Measurements from ENCODE around the gene ZNF219.

DNA sequence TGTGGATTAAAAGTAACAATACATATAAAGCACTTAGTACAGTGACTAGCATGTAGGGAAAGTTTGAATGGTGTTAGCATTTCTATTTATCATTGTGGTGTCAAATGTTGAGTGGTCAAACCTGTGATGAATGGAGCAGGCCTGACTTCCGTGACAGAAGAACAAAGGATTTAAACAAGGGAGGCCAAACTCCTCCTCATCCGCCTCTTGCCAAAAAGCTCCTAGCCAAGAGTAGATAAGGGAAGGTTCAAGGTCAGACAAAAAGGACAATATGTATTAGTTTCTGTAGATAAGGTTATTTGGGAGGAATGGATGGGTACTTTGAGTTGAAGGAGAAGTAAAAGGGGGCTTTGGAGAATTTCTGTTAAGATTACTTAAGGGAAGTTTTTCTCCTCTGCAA, 49.8 kb downstream of the ZNF219 start:
- TF ChIP-seq POLR2AphosphoS5 (IDR thresholded peaks at IDR 0.05; ENCODE audit: low read depth, low read length) = no peak
- TF ChIP-seq POLR2A (IDR thresholded peaks at IDR 0.05; ENCODE audit: low read depth, low read length) = no peak
- no peak for TF ChIP-seq TAF1 (IDR thresholded peaks at IDR 0.05; ENCODE audit: low read depth, low read length)
- TF ChIP-seq SPI1 (IDR thresholded peaks at IDR 0.05; ENCODE audit: low read depth, low read length) = no peak
